Measurements from ENCODE around the gene HSD17B2.
"Not testable (repeated sequence)": the region's sequence is repeated elsewhere in the genome, so short reads cannot be mapped to it uniquely, and the experiment has no call there.

The HSD17B2 gene

DNA sequence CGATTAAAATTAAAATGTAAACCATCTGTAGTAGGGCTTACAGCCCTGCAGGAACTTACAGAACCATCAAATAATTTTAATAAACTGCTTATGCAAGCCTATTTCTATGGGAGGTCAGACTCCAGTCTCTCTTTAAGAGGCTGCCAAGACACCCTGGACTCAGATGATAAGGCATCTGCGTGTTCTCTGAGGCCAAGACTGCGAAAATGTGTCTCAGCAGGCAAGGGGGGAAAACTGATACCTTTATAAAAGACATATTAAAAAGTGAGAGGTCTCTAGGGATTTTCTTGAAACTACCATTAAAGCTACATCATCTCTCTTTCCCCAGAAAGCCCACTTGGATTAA, 102.7 kb downstream of the HSD17B2 start:
- DNase-seq: no peak

DNA sequence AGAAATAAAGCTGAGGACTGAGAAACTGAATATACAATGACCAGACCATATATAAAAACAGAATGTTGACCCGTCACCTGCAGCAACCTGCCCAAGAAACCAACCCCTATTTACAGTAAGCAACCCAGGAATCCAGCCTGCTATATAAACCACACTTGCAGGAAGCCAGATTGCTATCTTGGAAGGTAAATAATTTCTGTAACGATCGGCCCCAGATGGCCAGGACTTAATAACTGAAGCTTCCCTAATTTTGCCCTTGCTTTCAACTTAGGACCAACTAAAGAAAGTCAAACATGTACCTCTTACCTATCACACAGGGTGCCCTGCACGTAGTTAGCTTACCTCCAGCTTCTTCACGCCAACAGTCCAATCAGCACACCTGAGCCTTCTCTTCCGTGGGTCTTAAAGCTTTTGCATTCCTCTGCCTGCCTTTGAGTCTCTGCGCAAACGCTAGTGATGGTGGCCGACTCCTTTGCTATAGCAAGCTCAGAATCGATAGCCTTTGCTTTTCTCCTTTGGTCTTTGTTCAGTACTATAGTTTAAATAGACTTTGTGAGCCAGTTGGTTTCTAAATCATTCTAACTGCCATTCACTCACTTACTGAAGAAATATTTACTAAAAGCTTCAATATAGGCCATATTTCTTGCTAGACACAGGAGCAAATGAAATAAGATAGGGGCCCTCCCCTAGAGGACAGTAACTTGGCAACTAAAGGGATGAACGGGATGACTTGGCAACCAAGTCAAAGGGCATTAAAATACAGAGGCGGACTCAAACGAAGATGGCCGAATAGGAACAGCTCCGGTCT, 103.6 kb downstream of the HSD17B2 start:
- DNase-seq: no peak

DNA sequence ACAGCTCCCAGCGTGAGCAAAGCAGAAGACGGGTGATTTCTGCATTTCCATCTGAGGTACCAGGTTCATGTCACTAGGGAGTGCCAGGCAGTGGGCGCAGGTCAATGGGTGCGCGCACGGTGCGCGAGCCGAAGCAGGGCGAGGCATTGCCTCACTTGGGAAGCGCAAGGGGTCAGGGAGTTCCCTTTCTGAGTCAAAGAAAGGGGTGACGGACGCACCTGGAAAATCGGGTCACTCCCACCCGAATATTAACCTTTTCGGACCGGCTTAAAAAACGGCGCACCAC, 104.2 kb downstream of the HSD17B2 start:
- not testable (repeated sequence) for DNase-seq

DNA sequence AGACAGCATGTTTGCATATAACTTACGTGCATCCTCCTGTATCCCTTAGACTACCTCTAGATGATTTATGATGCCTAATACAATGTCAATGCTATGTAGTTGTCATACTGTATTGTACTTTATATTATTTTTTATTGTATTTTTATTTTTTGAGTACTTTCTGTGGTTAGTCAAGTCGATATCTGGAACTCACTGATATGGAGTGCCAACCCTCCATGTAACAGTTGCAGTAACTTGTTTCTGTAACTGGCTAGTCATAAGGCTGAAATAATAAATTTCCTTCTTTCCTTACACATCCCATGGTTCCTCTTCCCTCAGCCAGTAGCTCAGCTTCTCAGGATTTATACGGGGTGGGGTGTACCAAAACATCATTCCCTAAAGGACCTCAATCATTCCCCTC, 111.5 kb downstream of the HSD17B2 start:
- no peak for DNase-seq

DNA sequence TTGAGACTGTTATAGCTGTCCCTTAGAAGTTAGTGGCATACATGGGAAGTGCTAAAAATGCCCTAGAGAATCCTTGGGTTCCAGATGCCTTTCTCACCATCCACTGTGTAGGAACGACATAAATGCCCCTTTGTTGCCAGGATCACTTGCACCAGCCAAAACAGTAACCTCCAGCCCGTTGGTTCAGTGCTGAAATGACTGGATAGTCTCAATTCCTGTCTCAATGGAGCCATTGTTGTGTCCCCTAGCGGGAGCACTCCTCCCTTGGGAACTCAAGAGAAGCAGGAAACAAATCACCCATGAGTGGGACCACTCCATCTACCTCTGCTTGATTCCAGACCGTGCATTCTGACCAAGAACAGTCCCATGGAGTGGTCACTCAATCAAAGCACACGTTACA, 111.9 kb downstream of the HSD17B2 start:
- no peak for DNase-seq

DNA sequence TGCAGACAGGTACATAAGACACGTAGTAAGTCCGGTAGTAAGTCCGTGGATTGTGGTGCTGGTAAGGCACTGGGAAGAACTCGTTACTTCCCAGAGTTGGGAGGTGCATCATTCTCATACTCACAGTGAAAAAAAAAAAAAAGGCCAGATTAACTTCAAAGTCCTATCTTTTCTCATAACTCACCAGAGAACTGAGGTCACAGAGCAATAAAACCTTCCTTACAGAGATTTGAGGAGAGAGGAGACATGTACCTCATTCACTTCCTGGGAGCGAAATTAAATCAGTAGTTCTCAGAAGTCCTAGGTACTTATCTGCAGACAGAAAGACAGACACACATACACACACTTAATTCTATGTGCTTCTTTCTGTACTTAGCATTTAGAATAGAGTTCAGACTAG, 112.5 kb downstream of the HSD17B2 start:
- DNase-seq: no peak

Data from CD4-positive, alpha-beta T cell treated with Interleukin-12 subunit alpha and Interleukin-12 subunit beta, for 1 hour (primary cell).